DMS53 (cell line): ENCODE data around the gene SUGP1.
"Not testable (repeated sequence)": the region's sequence is repeated elsewhere in the genome, so short reads cannot be mapped to it uniquely, and the experiment has no call there.

ENCODE experiments used
- DNase-seq: peaks from one replicate; lab custom pipeline; 2025; lab: John Stamatoyannopoulos, UW

SUGP1 gene

GRCh38 chr19:19320361-19321140 is at the start of gene SUGP1, which contains the start of gene MAU2:
Gene SUGP1 (minus strand): TSS chr19:19320509. CDS start chr19:19320496, 13 bp downstream.
Gene MAU2 (plus strand): TSS chr19:19320829. CDS start chr19:19320860, 31 bp downstream.
- DNase-seq = peak; percentile 96

GRCh38 chr19:19368087-19368486 is 47.8 kb upstream of the SUGP1 start:
- DNase-seq = peak; percentile 17

- DNase-seq = peak; percentile 93
Observed at GRCh38 chr19:19366434-19367396, 46.4 kb upstream of the SUGP1 start.

GRCh38 chr19:19362075-19362474 is 41.8 kb upstream of the SUGP1 start:
- no peak for DNase-seq

- peak; percentile 89 for DNase-seq
Observed at GRCh38 chr19:19361075-19361594, 40.8 kb upstream of the SUGP1 start.

- DNase-seq = no peak
Observed at GRCh38 chr19:19356901-19357566, 36.7 kb upstream of the SUGP1 start.

- DNase-seq = no peak
Observed at GRCh38 chr19:19356500-19356899, 36.2 kb upstream of the SUGP1 start.

GRCh38 chr19:19355606-19356139 is 35.4 kb upstream of the SUGP1 start:
- no peak for DNase-seq

- DNase-seq = no peak
Observed at GRCh38 chr19:19354932-19355331, 34.6 kb upstream of the SUGP1 start.

GRCh38 chr19:19354007-19354406 is 33.7 kb upstream of the SUGP1 start:
- DNase-seq = no peak

- DNase-seq = no peak
Observed at GRCh38 chr19:19352823-19353222, 32.5 kb upstream of the SUGP1 start.

GRCh38 chr19:19350756-19351155 is 30.4 kb upstream of the SUGP1 start:
- not testable (repeated sequence) for DNase-seq

GRCh38 chr19:19349365-19349764 is 29.1 kb upstream of the SUGP1 start:
- DNase-seq = no peak

- DNase-seq = no peak
Observed at GRCh38 chr19:19348266-19348665, 28.0 kb upstream of the SUGP1 start.

GRCh38 chr19:19347401-19348110 is 27.2 kb upstream of the SUGP1 start:
- no peak for DNase-seq

- DNase-seq = no peak
Observed at GRCh38 chr19:19345970-19346369, 25.7 kb upstream of the SUGP1 start.

- DNase-seq = no peak
Observed at GRCh38 chr19:19345232-19345631, 24.9 kb upstream of the SUGP1 start.

GRCh38 chr19:19343762-19344161 is 23.5 kb upstream of the SUGP1 start:
- DNase-seq = no peak

GRCh38 chr19:19343016-19343362 is 22.7 kb upstream of the SUGP1 start:
- DNase-seq = no peak

- DNase-seq = peak; percentile 85
Observed at GRCh38 chr19:19342086-19343015, 22.0 kb upstream of the SUGP1 start.
